Activated CD4-positive, alpha-beta memory T cell treated with anti-CD3 and anti-CD28 coated beads for 36 hours (primary cell): ENCODE measurements around the gene ME3. TPM values are rescaled to one million over a fixed set of nuclear protein-coding genes. Genes with fewer than 3 reads are reported as not detected.
"Not testable (repeated sequence)": the region's sequence is repeated elsewhere in the genome, so short reads cannot be mapped to it uniquely, and the experiment has no call there.

ENCODE experiments used
- CTCF ChIA-PET: fragments of 350-600 bp; sonication (Branson Sonifier 250); formaldehyde crosslinking; loops from one replicate; lab custom pipeline; 2021; ENCODE audit warnings: antibody characterized with exemption, inconsistent platforms; lab: Charles Lee
- POLR2A ChIA-PET: fragments of 350-600 bp; sonication (Branson Sonifier 250); formaldehyde crosslinking; loops from one replicate; lab custom pipeline; 2021; ENCODE audit warnings: antibody characterized with exemption; lab: Charles Lee
- DNase-seq: peaks from one replicate; pipeline ENCODE4 v3.0.0-alpha.2; 2020
- H3K27ac Mint-ChIP-seq: one replicate; pipeline ENCODE4 v1.8.0; 2021; ENCODE audit warnings: mixed read lengths
- H3K27me3 Mint-ChIP-seq: one replicate; pipeline ENCODE4 v1.8.0; 2021; ENCODE audit warnings: mixed read lengths
- H3K36me3 Mint-ChIP-seq: one replicate; pipeline ENCODE4 v1.8.0; 2021; ENCODE audit warnings: mixed read lengths
- H3K4me1 Mint-ChIP-seq: one replicate; pipeline ENCODE4 v1.8.0; 2021; ENCODE audit warnings: low read depth, mixed read lengths
- H3K4me3 Mint-ChIP-seq: one replicate; pipeline ENCODE4 v1.8.0; 2021; ENCODE audit warnings: mild to moderate bottlenecking, mixed read lengths
- H3K9me3 Mint-ChIP-seq: one replicate; pipeline ENCODE4 v1.8.0; 2021; ENCODE audit warnings: mixed read lengths
- intact Hi-C: fragments of 100-400 bp; cut with micrococcal nuclease; formaldehyde crosslinking; loops from one replicate; pipeline ENCODE4 v1.15.1; 2023
- total RNA-seq, 2 experiments: library from RNA; stranded (reverse); gene quantifications; one replicate each; pipeline ENCODE4 v1.2.3, GENCODE V29; 2021

ME3 gene
- total RNA-seq, 2 experiments from 2014 or later: 2.3 to 2.8 TPM

DNA sequence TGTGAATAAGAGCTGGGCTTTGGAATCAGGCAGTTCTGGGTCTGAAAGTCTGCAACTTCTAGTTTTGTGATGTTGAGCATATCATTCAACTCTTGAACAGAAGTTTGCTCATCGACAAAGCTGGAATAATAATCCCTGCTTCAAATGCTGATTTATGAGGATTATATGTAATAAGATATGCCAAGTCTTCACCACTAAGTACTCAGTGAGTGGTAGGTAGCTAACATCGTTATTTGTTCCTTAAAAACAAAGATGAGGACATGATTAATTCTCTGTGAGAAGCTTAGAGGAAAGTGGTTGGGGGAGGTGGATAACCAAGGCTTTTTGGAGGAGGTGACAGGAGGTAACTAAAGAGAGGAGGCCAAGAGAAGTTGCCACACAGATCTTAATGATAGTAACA, 96.5 kb downstream of the ME3 start:
- no peak overlapping the region for H3K27ac Mint-ChIP-seq
- H3K4me1 Mint-ChIP-seq: no peaks in the 10 kb centered on the region
- no peak for DNase-seq
- H3K36me3 Mint-ChIP-seq: no peaks in the 10 kb centered on the region
- H3K4me3 Mint-ChIP-seq: no peak overlapping the region
- ChIA-PET POLR2A (no interaction called here), CTCF (interaction anchor here (1.5 kb wide), 1 partner anchor 119 kb away, joined by 4 read pairs; no protein-coding TSS in a partner anchor)
- H3K27me3 Mint-ChIP-seq: peaks cover 3% of the 10 kb centered on the region
- intact Hi-C loops: no loop called here
- H3K9me3 Mint-ChIP-seq: no peaks in the 10 kb centered on the region

DNA sequence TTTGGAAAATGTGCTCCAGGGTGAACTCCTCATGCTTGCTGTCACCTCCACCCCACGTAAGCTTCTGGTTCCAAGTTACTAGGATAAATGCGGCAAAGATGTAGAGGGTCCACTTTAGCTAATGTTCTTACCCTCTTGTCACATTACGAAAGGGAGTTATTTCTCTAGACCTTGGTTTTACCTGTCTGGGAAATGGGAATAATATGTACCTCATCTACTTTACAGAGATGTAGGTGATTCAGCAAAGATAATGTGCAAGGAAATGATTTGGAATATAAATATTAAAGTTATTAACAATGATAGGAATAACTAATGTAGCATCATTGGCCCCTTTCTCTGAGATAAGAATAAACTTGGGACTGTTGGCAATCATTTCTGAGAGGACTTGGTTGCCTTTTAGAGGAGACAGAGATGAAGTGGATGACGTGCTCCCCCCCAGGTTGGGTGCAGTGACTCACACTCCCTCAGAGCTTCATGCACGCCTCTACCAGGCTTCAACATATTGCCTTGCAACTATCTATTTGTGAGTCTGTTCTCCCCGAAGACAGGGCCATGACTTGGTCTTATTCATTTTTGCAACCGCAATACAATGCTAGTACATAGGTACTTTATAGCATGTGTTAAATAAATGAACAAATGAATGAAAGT, 97.1 kb downstream of the ME3 start:
- Mint-ChIP-seq H3K27ac (no peak overlapping the region), H3K27me3 (peaks cover 3% of the 10 kb centered on the region), H3K4me1 (no peaks in the 10 kb centered on the region), H3K4me3 (no peak overlapping the region), H3K36me3 (no peaks in the 10 kb centered on the region), H3K9me3 (no peaks in the 10 kb centered on the region)
- ChIA-PET POLR2A (no interaction called here), CTCF (interaction anchor here (1.2 to 1.5 kb wide), 2 partner anchors 33 to 118 kb away, joined by 4 read pairs; no protein-coding TSS in a partner anchor)
- intact Hi-C loops: no loop called here
- no peak for DNase-seq

DNA sequence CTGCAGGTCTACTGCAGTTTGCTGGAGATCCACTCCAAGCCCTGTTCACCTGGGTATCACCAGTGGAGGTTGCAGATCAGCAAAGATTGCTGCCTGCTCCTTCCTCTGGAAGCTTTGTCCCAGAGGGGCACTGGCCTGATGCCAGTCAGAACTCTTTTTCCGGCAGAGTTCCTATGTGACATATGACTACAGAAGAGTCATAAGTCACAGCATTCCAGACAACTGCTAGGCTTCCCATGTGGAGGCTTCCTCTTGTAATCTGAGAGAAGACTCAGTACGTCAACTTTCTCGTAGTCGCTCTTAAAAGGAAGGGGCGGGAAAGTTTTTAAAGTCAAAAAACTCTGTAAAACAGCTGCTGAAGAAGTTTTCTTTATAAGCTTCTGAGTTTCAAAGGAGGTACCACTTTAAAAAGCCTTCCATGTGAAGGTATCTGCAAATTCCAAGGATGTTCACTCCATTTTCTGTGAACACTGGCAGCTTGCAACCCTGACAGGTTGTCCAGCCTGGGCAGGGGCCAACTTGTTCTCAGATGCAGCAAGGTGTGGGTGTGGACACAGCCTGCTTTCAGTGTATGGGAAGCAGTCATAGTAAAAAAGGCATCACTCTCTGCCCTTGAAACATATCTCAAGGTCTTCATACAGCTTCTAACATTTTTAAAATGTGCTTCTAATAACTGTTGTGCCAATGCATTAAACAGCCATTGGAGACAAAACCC, 97.8 kb downstream of the ME3 start:
- no peaks in the 10 kb centered on the region for H3K9me3 Mint-ChIP-seq
- H3K4me1 Mint-ChIP-seq: no peaks in the 10 kb centered on the region
- H3K4me3 Mint-ChIP-seq: no peak overlapping the region
- H3K27me3 Mint-ChIP-seq: peaks cover 3% of the 10 kb centered on the region
- intact Hi-C loops: no loop called here
- POLR2A ChIA-PET: no interaction called here
- H3K36me3 Mint-ChIP-seq: no peaks in the 10 kb centered on the region
- CTCF ChIA-PET: interaction anchor here (0.5 to 1.2 kb wide), 2 partner anchors 34 to 105 kb away, joined by 3 to 4 read pairs; no protein-coding TSS in a partner anchor
- DNase-seq: no peak
- H3K27ac Mint-ChIP-seq: no peak overlapping the region

DNA sequence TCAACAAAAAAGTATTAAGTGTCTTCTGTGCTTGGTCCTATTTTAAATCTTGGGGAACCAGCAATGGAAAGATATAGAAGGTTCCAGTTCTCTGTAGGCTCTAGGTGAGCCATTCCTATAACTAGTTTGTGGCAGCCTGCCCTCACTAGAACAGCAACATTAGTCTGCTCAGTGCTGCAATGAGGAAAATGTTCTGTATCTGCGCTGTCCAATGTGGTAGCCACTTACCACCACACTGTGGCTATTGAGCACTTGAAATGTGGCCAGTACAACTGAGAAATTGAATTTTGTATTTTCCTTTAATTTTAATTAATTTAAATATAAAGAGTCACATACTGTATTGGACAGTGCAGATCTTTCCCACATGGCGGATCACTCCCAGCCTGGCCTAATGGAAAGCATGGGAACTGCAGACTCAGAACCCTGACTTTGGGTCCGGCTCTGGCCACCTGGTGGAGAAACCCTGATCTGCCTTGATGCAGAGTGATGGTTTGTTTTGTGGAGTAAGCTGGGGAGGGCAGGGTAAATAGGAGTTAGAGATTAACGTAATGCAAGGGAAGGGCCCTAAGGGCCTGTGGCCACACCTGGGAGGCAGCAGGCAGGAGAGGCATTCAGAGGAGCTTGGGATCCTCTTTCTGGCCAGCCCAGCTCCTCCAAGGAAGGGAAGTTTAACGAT, 101.0 kb downstream of the ME3 start:
- intact Hi-C loops: no loop called here
- ChIA-PET POLR2A (no interaction called here), CTCF (interaction anchor here (1.0 kb wide), 1 partner anchor 115 kb away, joined by 4 read pairs; no protein-coding TSS in a partner anchor)
- no peak overlapping the region for H3K27ac Mint-ChIP-seq
- H3K4me3 Mint-ChIP-seq: no peak overlapping the region
- no peaks in the 10 kb centered on the region for H3K4me1 Mint-ChIP-seq
- H3K9me3 Mint-ChIP-seq: no peaks in the 10 kb centered on the region
- H3K36me3 Mint-ChIP-seq: no peaks in the 10 kb centered on the region
- H3K27me3 Mint-ChIP-seq: no peaks in the 10 kb centered on the region
- DNase-seq: no peak

DNA sequence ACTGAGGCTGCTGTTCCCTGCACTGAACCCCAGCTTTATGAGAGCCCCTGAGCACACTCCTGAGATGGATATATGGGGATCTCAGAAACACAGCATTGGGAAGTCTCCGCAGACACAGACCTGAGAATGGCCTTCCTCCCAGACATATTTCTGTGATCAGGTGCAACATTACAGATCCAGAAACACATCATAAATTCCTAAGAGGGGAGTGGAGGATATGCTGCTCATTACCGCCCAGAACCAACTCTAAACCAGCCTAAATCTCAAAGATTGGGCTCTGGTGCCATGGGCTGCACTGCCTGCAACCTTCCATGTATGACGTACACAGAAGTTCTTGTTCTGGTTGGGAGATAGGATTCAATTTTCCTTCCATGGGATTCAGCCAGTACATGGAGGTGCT, 102.0 kb downstream of the ME3 start:
- no peaks in the 10 kb centered on the region for H3K36me3 Mint-ChIP-seq
- POLR2A ChIA-PET: no interaction called here
- no peaks in the 10 kb centered on the region for H3K27me3 Mint-ChIP-seq
- no peak overlapping the region for H3K27ac Mint-ChIP-seq
- H3K4me3 Mint-ChIP-seq: no peak overlapping the region
- intact Hi-C loops: no loop called here
- CTCF ChIA-PET: interaction anchor here (0.9 kb wide), 1 partner anchor 11 kb away, joined by 3 read pairs; no protein-coding TSS in a partner anchor
- no peaks in the 10 kb centered on the region for H3K9me3 Mint-ChIP-seq
- DNase-seq: no peak
- no peaks in the 10 kb centered on the region for H3K4me1 Mint-ChIP-seq

DNA sequence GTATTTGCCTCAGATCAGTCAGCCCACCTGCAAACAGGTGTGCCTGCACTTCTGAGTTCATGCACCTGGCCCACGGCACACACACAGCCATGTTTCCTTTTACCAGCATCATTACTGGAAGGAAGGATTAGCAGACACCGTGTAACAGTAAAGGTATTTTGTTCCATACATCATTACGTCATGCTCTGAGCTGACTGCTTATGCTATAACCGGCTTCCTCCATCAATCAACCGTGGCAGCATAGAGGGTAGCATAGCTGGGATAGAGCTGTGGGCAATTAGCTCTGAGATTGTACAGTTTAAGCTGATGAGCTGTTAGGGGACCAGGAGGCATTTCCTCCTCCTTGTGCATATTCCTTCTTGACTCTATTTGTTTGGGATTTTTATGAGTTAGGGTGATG, 102.4 kb downstream of the ME3 start:
- Mint-ChIP-seq H3K4me3 (no peak overlapping the region), H3K9me3 (no peaks in the 10 kb centered on the region), H3K27ac (no peak overlapping the region), H3K36me3 (no peaks in the 10 kb centered on the region), H3K4me1 (no peaks in the 10 kb centered on the region), H3K27me3 (no peaks in the 10 kb centered on the region)
- POLR2A ChIA-PET: no interaction called here
- intact Hi-C loops: no loop called here
- CTCF ChIA-PET: interaction anchor here (0.9 kb wide), 1 partner anchor 11 kb away, joined by 3 read pairs; no protein-coding TSS in a partner anchor
- no peak for DNase-seq

DNA sequence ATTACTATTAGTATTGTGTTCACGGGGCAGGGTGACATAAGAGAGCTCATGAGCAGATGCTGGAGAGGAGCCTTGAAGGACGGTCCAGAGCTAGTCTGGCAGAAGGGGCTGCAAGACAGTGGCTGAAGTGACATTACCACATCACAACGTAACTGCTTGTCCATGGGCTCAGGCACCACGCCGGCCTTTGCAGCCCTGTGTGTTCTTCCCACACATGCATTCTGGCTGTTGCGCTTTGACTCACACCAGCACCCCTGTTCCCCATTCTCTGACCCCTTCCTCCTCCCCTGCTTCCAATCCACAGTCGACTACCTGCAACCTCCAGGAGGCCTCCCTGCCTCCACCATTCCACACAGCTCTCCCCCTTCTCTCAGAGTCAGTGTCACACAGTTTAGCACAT, 103.3 kb downstream of the ME3 start:
- H3K36me3 Mint-ChIP-seq: no peaks in the 10 kb centered on the region
- POLR2A ChIA-PET: no interaction called here
- CTCF ChIA-PET: interaction anchor here (1.2 kb wide), 1 partner anchor 39 kb away, joined by 6 read pairs; no protein-coding TSS in a partner anchor
- H3K4me3 Mint-ChIP-seq: no peak overlapping the region
- H3K27me3 Mint-ChIP-seq: no peaks in the 10 kb centered on the region
- no peak overlapping the region for H3K27ac Mint-ChIP-seq
- no peaks in the 10 kb centered on the region for H3K9me3 Mint-ChIP-seq
- DNase-seq: no peak
- H3K4me1 Mint-ChIP-seq: no peaks in the 10 kb centered on the region
- intact Hi-C loops: no loop called here

DNA sequence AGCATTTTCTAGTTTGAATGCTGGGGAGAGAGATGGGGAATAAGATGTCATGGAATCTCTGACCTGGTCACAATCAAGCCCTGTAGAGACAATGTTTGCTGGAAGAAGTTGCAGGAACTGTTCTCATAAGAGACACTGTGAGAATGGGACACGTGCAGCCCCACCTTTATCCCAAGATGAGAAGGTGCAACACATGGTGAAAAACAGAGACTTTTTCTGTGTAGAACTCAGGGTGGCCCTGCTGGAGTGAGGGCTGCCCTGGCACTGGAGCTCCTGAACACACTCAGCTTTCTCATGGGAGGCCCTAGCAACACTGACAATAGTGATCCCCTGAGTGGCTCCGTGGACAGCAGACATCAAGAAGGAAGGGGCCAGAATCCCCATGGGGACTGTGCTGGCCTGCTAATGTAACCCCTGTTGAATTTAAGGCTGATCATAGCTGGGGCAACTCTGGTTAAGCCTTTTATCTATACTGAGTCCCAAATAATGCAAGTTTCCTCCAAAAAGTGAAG, 106.6 kb downstream of the ME3 start:
- CTCF ChIA-PET: no interaction called here
- POLR2A ChIA-PET: no interaction called here

DNA sequence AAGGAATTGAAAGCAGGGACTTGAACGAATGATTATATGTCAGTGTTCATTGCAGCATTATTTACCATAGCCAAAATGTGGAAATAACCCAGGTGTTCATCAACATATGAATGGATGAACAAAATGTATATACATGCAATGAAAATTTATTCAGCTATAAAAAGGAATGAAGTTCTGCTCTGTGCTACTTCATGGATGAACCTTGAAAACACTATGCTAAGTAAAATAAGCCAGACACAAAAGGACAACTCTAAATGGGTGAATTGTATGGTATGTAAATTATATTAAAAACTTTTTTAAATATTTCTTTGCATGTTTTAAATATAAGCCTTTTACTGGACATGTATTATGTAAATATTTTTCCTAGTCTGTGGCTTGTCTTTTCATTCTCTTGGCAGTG, 107.0 kb downstream of the ME3 start:
- POLR2A ChIA-PET: no interaction called here
- intact Hi-C loops: no loop called here
- CTCF ChIA-PET: no interaction called here
- H3K4me3 Mint-ChIP-seq: no peak overlapping the region
- no peaks in the 10 kb centered on the region for H3K27me3 Mint-ChIP-seq
- H3K4me1 Mint-ChIP-seq: no peaks in the 10 kb centered on the region
- no peak overlapping the region for H3K27ac Mint-ChIP-seq
- DNase-seq: no peak
- H3K9me3 Mint-ChIP-seq: peaks cover 4% of the 10 kb centered on the region
- no peaks in the 10 kb centered on the region for H3K36me3 Mint-ChIP-seq

More for the DNA sequence above, 106.6 kb downstream of the ME3 start:
- Mint-ChIP-seq H3K27ac (no peak overlapping the region), H3K4me1 (no peaks in the 10 kb centered on the region), H3K4me3 (no peak overlapping the region), H3K9me3 (peaks cover 4% of the 10 kb centered on the region), H3K36me3 (no peaks in the 10 kb centered on the region), H3K27me3 (no peaks in the 10 kb centered on the region)
- no peak for DNase-seq
- intact Hi-C loops: no loop called here

DNA sequence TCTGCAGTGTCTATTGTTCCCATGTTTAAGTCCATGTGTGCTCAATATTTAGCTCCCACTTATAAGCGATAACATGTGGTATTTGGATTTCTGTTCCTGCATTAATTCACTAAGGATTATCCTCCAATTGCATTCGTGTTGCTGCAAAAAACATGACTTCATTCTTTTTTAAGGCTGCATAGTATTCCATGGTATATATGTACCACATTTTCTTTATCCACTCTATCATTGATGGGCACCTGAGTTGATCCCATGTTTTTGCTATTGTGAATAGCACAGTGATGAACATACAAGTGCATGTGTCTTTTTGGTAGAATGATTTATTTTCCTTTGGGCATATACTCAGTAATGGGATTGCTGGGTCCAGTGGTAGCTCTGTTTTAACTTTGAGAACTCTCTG, 109.6 kb downstream of the ME3 start:
- intact Hi-C loops, H3K36me3 Mint-ChIP-seq, H3K9me3 Mint-ChIP-seq, H3K4me3 Mint-ChIP-seq, H3K27me3 Mint-ChIP-seq, H3K27ac Mint-ChIP-seq, POLR2A ChIA-PET, DNase-seq, H3K4me1 Mint-ChIP-seq, CTCF ChIA-PET: not testable (repeated sequence)

DNA sequence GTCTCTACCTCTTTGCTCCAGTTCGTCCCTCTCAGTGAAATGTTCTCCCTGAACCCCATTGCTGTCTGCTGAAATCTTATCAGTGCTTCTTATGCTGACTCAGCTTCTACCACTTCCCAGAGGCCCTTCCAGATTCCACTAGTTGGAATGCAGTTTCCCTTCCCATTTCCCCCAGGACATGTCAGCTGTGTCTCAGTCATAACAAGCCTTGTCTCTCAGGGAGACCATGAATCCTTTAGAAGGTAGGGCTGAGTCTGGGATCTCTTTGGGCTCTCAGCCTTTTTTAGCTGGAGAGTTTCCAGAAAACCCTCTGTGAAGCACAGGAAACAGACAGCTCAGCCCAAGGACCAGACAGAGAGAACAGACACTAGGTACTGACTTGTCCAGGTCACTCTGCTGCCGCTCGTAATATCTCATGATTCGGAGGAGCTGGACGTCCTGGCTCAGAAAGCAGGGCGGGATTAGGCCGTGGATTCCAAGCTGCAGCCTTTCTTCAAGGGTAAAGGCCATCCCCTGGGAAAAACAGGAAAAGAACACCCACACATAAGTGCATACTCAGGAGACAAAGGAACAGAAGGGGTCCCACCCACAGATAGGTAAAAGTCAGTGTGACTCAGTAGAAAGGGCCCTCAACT, 113.0 kb downstream of the ME3 start:
- no peak overlapping the region for H3K27ac Mint-ChIP-seq
- H3K36me3 Mint-ChIP-seq: no peaks in the 10 kb centered on the region
- no peak for DNase-seq
- ChIA-PET CTCF (interaction anchor here (0.8 kb wide), 1 partner anchor 11 kb away, joined by 3 read pairs; no protein-coding TSS in a partner anchor), POLR2A (no interaction called here)
- intact Hi-C loops: no loop called here
- no peak overlapping the region for H3K4me3 Mint-ChIP-seq
- peaks cover 4% of the 10 kb centered on the region for H3K9me3 Mint-ChIP-seq
- no peaks in the 10 kb centered on the region for H3K4me1 Mint-ChIP-seq
- H3K27me3 Mint-ChIP-seq: no peaks in the 10 kb centered on the region
